A549 (cell line): Measurements from ENCODE around the gene ALDH3B2. TPM values are rescaled to one million over a fixed set of nuclear protein-coding genes. Genes with fewer than 3 reads are reported as not detected.

Source experiments
- ATAC-seq, 2 experiments: fragments of 200-7000 bp in 1 of 2; fragments of >200 bp in 1 of 2; cut with Nextera tagmentation in 1 of 2; cut with Tn5 transposase in 1 of 2; 3 replicates each; pipeline versions ENCODE4 v1.8.0 to v1.9.1; 2018 to 2020; ENCODE audit warnings: mild to moderate bottlenecking in 1 of 2, moderate library complexity in 1 of 2
- CTCF ChIA-PET: fragments of 300-600 bp; sonication (Branson Sonifier 250); formaldehyde crosslinking; extraction: SDS; loops from one replicate; lab custom pipeline; 2021; ENCODE audit warnings: antibody characterized with exemption, inconsistent platforms; lab: Yijun Ruan, JAX
- POLR2A ChIA-PET: fragments of 350-600 bp; formaldehyde crosslinking; extraction: SDS; loops from one replicate; lab custom pipeline; 2021; ENCODE audit warnings: antibody characterized with exemption, inconsistent platforms; lab: Yijun Ruan, JAX
- DNase-seq, 2 experiments: peaks; one replicate each; pipeline versions ENCODE4 v3.0.0 to v3.0.0-alpha.2; 2011 to 2016; ENCODE audit warnings: low read depth in 1 of 2, low spot score in 1 of 2
- FAIRE-seq: peaks from 2 replicates; lab custom pipeline; 2011; peaks lifted over from hg19 to GRCh38; lab: Jason Lieb, UNC
- H3K27ac ChIP-seq, 2 experiments: fragments of >200 bp; sonication (Bioruptor Twin); formaldehyde crosslinking; 3 replicates each; pipeline ENCODE4 v1.5.1; 2016 to 2017
- H3K4me1 ChIP-seq: fragments of >200 bp; sonication (Bioruptor Twin); formaldehyde crosslinking; 3 replicates; pipeline ENCODE4 v1.6.1; 2016
- H3K4me2 ChIP-seq: fragments of >200 bp; sonication (Bioruptor Twin); formaldehyde crosslinking; 3 replicates; pipeline ENCODE4 v1.6.1; 2016
- H3K4me3 ChIP-seq: fragments of >200 bp; sonication (Bioruptor Twin); formaldehyde crosslinking; 3 replicates; pipeline ENCODE4 v1.5.1; 2016
- H3K9me3 ChIP-seq: fragments of >200 bp; sonication (Bioruptor Twin); formaldehyde crosslinking; 3 replicates; pipeline ENCODE4 v1.6.1; 2016
- CBX8 ChIP-seq: fragments of 200-600 bp; sonication (generic); IDR thresholded peaks from 2 replicates; pipeline ENCODE4 v1.6.1; 2016
- CTCF ChIP-seq: fragments of >200 bp; sonication (Bioruptor Twin); formaldehyde crosslinking; IDR thresholded peaks from 3 replicates; pipeline ENCODE4 v1.5.1; 2016
- EHF ChIP-seq: fragments of 250-450 bp; sonication (Bioruptor Pico); IDR thresholded peaks from 2 replicates; pipeline ENCODE4 v1.5.0; 2020; ENCODE audit warnings: mild to moderate bottlenecking
- EHMT2 ChIP-seq: fragments of 200-600 bp; sonication (generic); IDR thresholded peaks from 2 replicates; pipeline ENCODE4 v1.6.1; 2016; ENCODE audit warnings: antibody characterized with exemption, low read depth, mild to moderate bottlenecking, moderate library complexity
- FOSL2 ChIP-seq, 2 experiments: fragments of 450-650 bp in 1 of 2; fragments of >200 bp in 1 of 2; sonication (Bioruptor Twin) in 1 of 2; formaldehyde crosslinking; IDR thresholded peaks; 2 replicates each; pipeline versions ENCODE4 v1.5.0 to v1.6.1; 2016 to 2020; ENCODE audit warnings: mild to moderate bottlenecking in 1 of 2, moderate library complexity in 1 of 2
- HDAC2 ChIP-seq: fragments of 200-600 bp; sonication (generic); IDR thresholded peaks from 2 replicates; pipeline ENCODE4 v1.6.1; 2016
- HES2 ChIP-seq: fragments of >200 bp; sonication (Bioruptor Twin); formaldehyde crosslinking; IDR thresholded peaks from 2 replicates; pipeline ENCODE4 v1.6.1; 2016
- HEYL ChIP-seq: fragments of 250-450 bp; sonication (Bioruptor Pico); IDR thresholded peaks from 2 replicates; pipeline ENCODE4 v1.8.0; 2021; ENCODE audit warnings: mild to moderate bottlenecking, moderate library complexity
- HOXB5 ChIP-seq: fragments of 250-450 bp; sonication (Bioruptor Pico); IDR thresholded peaks from 2 replicates; pipeline ENCODE4 v1.5.0; 2020; ENCODE audit warnings: mild to moderate bottlenecking, moderate library complexity
- KDM5A ChIP-seq: fragments of 200-600 bp; sonication (generic); IDR thresholded peaks from 2 replicates; pipeline ENCODE4 v1.6.1; 2016; ENCODE audit warnings: antibody characterized with exemption, mild to moderate bottlenecking
- MAX ChIP-seq: IDR thresholded peaks from 2 replicates; pipeline ENCODE4 v1.6.1; 2012
- NFE2L2 ChIP-seq: fragments of 150-350 bp; conservative IDR thresholded peaks from 2 replicates; pipeline ENCODE4 v1.6.1; 2014; ENCODE audit warnings: low read length
- NR3C1 ChIP-seq: fragments of >200 bp; sonication (Bioruptor Twin); formaldehyde crosslinking; IDR thresholded peaks from 3 replicates; pipeline ENCODE4 v1.6.1; 2017
- PHF8 ChIP-seq: fragments of 200-600 bp; sonication (generic); IDR thresholded peaks from 2 replicates; pipeline ENCODE4 v1.6.1; 2016; ENCODE audit warnings: low read depth, mild to moderate bottlenecking, antibody characterized with exemption, moderate library complexity, borderline replicate concordance
- RAD21 ChIP-seq, 2 experiments: fragments of >200 bp in 1 of 2; sonication (Bioruptor Twin) in 1 of 2; formaldehyde crosslinking in 1 of 2; IDR thresholded peaks in 1 of 2; conservative IDR thresholded peaks in 1 of 2; 2 replicates in 1 of 2; 3 replicates in 1 of 2; pipeline ENCODE4 v1.6.1; 2012 to 2018; ENCODE audit warnings: inconsistent platforms in 1 of 2
- RNF2 ChIP-seq: fragments of 200-600 bp; sonication (generic); IDR thresholded peaks from 2 replicates; pipeline ENCODE4 v1.6.1; 2016; ENCODE audit warnings: low read depth, mild to moderate bottlenecking, antibody characterized with exemption, moderate library complexity, borderline replicate concordance
- USF2 ChIP-seq: fragments of 450-650 bp; IDR thresholded peaks from 2 replicates; pipeline ENCODE4 v1.6.1; 2014; ENCODE audit warnings: antibody characterized with exemption
- ZC3H11A ChIP-seq: fragments of 450-650 bp; IDR thresholded peaks from 2 replicates; pipeline ENCODE4 v1.6.1; 2014; ENCODE audit warnings: antibody characterized with exemption, mild to moderate bottlenecking
- ZFP36 ChIP-seq: fragments of 450-650 bp; IDR thresholded peaks from 2 replicates; pipeline ENCODE4 v1.6.1; 2014; ENCODE audit warnings: borderline replicate concordance; ENCODE audit not compliant: partially characterized antibody
- ZNF302 ChIP-seq: fragments of 250-450 bp; sonication (Bioruptor Pico); IDR thresholded peaks from 2 replicates; pipeline ENCODE4 v1.9.0; 2021; ENCODE audit warnings: inconsistent platforms, mild to moderate bottlenecking, moderate library complexity
- WGBS: methylation state at CpG from one replicate; pipeline ENCODE4 v1.1.6; 2017; ENCODE audit errors: missing lambda C conversion rate; 5-methylcytosine and 5-hydroxymethylcytosine counted together
- polyA plus RNA-seq, 4 experiments: library from polyadenylated mRNA; depleted of rRNA in 3 of 4; stranded (reverse); fragments of >200 nt; fragmentation: RNase III in 1 of 4; extraction: RNeasy Plus Mini Kit Qiagen cat#74134 plus additional on column Dnase treatment in 1 of 4; gene quantifications; 2 replicates in 3 of 4; 3 replicates in 1 of 4; pipeline ENCODE4 v1.2.3, GENCODE V29; 2011 to 2017

ALDH3B2 gene
- polyA plus RNA-seq, 2 of the 4 experiments (the other 2 are of a cell fraction): not detected

- no peak for FAIRE-seq
- Histone ChIP-seq H3K9me3 (no peaks in the 10 kb centered on the region), H3K4me2 (no peak overlapping the region), H3K4me3 (no peak overlapping the region), H3K4me1 (no peaks in the 10 kb centered on the region), H3K27ac (no peak overlapping the region)
- ATAC-seq: no peak
- POLR2A ChIA-PET: no interaction called here
- CTCF ChIA-PET: interaction anchor here (13.0 kb wide), 1 partner anchor 33 kb away, joined by 150 read pairs; the partner anchor contains the start of gene NUDT8
- DNase-seq: no peak
- WGBS: 86% methylated on average over 18 of the region's 22 CpGs
- TF ChIP-seq ZFP36 (no peak), RNF2 (no peak), PHF8 (no peak), CBX8 (no peak), HOXB5 (CRISPR knock-in tag) (no peak), NFE2L2 (no peak), ZNF302 (CRISPR knock-in tag) (no peak), HDAC2 (no peak), RAD21 (conservative IDR thresholded peaks at IDR 0.05 in 1 of 2, IDR thresholded peaks at IDR 0.05 in 1 of 2) (no peak), EHF (CRISPR knock-in tag) (no peak), HEYL (CRISPR knock-in tag) (no peak), NR3C1 (no peak), CTCF (no peak), HES2 (no peak), EHMT2 (no peak), ZC3H11A (no peak), KDM5A (no peak), FOSL2 (IDR thresholded peaks at IDR 0.05) (no peak), FOSL2 (CRISPR knock-in tag; IDR thresholded peaks at IDR 0.05) (no peak)
Observed at GRCh38 chr11:67663532-67664212, 10.8 kb downstream of the ALDH3B2 start.

- CTCF ChIA-PET: interaction anchor here (0.6 to 13.0 kb wide), 4 partner anchors 15 to 392 kb away, joined by 3 to 150 read pairs (median 6); partner anchors contain the start of gene NUDT8
- no peak for FAIRE-seq
Observed at GRCh38 chr11:67662835-67663531, 11.4 kb downstream of the ALDH3B2 start.

More at GRCh38 chr11:67662835-67663531, 11.4 kb downstream of the ALDH3B2 start:
- no peak overlapping the region for H3K4me3 ChIP-seq
- H3K27ac ChIP-seq: no peak overlapping the region
- POLR2A ChIA-PET: no interaction called here
- no peak overlapping the region for H3K4me2 ChIP-seq
- no peak for TF ChIP-seq MAX
- TF ChIP-seq ZFP36: no peak
- TF ChIP-seq CTCF: no peak
- no peak for TF ChIP-seq CBX8
- no peak for TF ChIP-seq USF2
- 71% methylated on average over 17 of the region's 19 CpGs for WGBS
- H3K4me1 ChIP-seq: no peaks in the 10 kb centered on the region; the same call in 2 of the 3 replicates
- H3K9me3 ChIP-seq: no peaks in the 10 kb centered on the region
- DNase-seq (no peak), ATAC-seq (no peak)
